NCI-H524 (cell line): ENCODE data around the gene FAR1.
"Not testable (repeated sequence)": the region's sequence is repeated elsewhere in the genome, so short reads cannot be mapped to it uniquely, and the experiment has no call there.

Experiments
- DNase-seq, 2 experiments: peaks; one replicate each; lab custom pipeline; 2025; lab: John Stamatoyannopoulos, UW

FAR1 gene

DNA sequence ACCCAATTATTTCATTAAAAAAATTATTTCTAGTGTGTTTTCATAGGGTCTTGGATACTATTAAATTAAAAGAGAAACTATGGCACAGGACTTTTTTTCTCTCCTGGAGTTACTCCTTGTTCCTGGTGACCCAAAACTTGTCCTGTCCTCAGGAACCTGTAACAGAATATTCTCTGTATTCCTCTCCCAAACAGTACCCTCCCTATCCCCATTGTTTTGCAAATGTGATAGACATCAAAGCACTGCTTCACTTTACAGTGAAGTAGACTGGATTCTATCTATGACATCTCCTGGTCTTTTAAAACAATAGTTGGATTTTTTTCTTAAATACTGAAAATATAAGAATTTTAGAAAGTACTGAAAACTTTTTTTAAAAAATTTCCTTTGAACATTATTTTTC, 37.2 kb downstream of the FAR1 start:
- no peak for DNase-seq

DNA sequence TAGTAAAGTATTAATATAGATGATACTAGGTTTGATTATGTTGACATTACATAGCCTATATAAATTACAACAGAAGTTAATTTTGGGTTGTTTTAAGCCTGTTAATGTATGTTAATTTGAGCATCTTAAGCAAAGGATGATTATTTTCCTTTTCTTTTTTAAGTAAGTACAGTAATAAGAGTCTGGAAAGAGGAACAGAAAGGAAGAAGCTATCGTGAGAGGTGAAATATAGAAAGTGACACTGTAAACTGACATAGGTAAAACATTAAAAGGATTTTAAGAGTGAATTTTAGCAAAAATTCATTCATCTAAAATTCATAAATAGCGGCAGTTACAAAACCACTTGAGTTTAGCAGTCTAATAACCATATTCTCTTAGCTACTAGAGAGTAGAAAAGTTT, 45.5 kb downstream of the FAR1 start:
- no peak for DNase-seq

DNA sequence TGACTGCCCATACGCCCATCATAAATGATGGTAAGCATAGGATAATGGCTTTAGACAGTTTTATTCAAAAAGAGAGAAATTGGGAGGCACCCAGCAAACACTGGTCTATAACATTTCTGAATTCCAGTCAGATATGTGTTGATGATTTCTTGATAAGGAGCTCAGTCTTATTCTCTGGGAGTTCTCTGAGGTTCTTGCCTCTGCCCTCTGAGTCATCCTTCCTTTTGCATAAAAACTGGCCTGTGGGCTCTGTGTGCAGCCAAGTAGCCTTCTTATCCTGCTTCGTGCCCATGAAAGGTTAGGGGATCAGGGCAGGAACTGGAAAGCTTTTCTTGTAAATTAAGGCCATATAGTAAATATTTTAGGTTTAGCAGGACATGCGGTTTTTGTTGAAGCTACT, 48.9 kb downstream of the FAR1 start:
- DNase-seq = no peak

DNA sequence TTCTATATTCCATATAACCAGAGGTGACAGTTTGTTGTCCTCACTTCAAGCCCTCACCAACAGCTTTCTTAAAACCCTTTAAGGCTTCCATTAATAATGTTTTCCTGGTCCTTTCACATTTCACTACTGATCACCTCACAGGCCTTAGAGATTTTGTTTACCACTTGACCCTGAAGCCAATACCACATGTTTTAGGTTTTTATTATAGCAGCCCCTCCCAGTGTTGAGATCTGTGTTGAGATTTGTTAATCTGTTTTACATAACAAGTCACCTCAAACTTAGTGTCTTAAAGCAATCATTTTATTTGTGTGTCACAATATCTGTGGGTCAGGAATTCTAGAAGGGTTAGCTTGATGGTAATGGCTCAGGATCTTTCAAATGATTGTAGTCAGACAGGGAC, 49.9 kb downstream of the FAR1 start:
- DNase-seq = no peak

DNA sequence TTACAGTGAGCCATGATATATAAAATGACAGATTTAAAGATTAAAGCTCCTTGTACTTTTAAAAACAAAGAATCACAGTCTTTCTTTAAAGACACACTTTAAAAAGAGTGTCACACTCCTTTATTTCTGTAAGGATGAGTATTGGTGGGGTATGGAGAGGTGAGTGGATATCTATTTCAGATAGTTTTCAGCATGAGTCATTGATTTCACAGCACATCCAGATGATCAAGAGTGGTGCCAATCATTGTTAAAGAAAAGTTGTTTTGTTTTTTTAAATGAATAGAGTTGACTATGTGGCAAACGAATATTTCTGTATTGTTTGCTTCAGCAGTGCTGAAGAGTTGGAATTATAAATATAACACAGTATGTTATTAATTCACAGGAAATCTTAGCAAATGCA, 52.5 kb downstream of the FAR1 start:
- no peak for DNase-seq

DNA sequence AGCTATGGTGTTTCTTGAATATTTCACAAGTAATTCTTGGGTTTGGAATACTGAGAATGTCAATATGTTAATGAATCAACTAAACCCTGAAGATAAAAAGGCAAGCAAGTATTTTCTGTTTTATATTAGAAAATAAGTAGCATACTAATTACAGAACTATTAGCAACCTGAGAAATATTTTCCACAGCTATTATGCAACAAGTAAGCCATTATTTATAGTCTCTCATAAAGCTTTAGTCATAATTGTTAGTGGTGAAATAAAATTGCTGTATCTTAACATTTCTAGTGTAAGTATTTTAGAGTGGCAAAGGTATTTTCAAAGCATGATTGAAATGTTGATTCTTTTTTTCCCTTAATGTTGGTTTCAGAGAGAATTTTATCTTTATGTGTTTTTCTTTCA, 53.3 kb downstream of the FAR1 start:
- no peak for DNase-seq

DNA sequence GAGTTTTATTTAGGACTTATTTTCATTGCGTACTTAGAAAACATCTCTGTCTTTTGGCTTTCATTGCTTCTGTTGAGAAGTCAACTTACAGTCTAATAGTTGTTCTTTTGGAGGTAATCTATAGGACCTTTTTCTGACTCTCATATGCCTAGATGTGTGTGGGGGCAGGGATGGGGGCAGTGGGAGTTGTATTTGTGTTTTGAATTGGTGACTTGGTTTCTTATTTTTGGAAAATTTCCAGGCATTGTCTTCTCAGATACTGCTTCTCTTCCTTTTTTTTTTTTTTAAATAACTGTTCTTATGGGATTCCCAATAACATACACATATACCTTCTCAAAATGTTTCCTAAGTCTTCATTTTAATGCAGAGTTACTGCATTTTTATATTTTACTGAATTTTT, 58.0 kb downstream of the FAR1 start:
- no peak for DNase-seq

DNA sequence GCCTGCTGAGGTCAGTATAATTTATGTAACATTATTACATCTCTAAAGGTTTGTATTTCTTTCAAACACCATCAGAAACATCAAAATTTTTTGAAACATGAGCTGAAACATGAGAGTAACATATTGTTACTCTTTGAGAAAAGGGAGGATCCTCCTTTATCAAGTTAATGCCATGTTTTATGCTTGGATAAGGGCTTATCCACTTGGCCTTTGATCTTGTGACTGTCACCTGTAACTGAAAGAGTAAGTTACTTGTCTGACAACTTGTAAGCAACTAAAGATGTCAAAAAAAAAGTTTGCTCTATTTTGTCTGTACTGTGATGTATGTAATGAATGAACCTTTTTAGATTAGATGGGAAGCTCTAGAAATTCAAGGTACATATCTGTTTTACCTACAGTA, 59.6 kb downstream of the FAR1 start:
- DNase-seq = no peak

DNA sequence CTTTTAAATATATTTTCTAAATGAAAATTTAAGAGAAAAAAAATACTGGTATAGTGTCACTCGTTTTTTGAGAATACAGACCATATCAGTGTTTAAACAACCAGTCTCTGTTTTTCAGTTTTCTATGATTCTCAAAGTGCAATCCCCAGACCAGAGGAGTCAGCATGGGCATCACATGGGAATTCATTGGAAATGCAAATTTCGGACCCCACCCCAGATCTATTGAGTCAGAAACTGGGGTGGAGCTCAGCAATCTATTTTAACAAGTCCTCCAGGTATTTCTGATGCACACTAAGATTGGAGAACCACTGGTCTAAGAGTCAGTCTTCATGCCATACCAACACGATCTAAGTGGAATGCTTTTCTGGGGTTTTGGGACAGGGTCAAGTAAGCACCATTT, 66.1 kb downstream of the FAR1 start:
- DNase-seq = no peak

DNA sequence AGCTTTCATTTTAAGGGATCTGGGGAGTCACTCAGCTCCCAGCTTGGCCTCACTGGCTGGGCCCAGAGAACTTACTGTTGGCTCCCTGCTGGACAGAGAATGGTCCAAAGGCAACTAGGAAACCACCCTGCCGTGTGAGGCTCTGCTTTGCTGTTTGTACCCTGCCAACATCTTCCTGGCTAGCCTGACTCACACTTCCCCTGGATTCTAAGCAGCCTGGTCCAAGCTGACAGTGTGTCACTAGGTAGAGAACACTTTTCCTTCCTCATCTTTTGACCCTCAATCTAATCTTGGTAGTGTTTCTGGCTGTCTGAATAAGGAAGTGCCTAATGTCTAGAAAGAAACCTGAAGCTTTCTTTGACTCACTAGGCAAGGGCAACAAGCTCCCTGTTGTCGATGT, 76.7 kb downstream of the FAR1 start:
- DNase-seq = no peak

DNA sequence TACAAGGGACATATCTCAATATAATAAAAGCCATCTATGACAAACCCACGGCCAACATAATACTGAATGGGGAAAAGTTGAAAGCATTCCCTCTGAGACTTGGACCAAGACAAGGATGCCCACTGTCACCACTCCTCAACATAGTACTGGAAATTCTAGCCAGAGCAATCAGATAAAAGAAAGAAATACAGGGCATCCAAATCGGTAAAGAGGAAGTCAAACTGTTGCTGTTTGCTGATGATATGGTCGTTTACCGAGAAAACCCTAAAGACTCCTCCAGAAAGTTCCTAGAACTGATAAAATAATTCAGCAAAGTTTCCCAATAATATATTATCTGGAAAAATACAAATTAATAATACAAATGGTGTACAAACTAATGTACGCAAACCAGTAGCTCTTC, 84.8 kb downstream of the FAR1 start:
- DNase-seq = not testable (repeated sequence)

DNA sequence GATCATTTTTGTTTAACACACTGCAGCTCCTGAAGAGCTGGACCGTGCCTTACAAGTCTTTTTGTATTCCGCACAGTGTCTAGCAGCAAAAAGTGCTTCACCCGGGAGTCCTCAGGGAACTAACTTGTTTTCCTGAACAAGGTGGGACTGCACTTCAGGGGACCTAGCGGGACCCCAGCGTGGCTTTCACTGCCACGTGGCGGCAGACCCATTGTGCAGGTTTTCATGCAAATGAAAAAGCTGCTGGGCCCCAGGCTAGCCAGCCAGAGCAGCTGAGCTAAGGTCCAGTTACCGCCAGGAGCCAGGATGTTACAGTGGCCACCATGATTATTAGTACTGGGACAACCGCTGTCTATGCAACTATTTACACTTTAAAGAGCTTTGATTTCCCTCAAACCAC, 90.6 kb downstream of the FAR1 start:
- DNase-seq = no peak

DNA sequence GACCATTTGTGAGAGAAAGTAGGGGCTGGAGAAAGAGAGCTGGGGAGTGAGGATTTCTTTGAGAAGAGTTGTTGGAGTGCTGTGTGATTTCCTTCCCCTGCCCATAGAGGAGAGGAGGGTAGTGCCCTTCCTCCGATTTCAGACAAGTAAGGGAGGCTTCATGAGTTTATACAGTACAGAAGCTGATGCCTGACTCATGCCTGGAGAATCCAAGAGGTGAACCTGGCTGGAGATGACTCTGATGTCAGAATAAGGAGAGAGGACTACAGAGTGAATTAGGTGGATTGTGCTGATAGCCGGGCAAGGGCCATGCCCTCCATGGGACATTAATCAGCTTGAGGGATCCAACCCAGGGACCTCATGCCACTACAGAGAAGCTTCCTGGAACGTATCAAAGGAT, 91.6 kb downstream of the FAR1 start:
- no peak for DNase-seq

DNA sequence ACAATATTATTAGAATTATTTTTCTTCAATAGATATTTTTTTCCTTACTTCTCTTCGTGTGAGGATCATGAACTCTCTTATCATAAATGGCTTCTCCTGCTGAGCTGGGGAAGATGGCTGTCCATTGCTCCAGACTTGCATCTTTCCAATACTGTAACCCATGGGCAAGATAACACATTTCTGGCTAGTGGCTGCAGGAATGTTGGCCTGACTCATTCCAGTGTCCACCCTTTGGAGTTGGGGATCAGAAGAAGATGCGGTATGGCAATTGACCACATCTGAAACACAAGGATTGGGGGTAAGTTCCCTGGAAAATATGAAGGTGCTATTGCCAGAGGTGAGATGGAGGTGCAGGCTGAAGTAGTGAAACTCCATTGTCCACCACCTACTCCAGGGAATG, 92.8 kb downstream of the FAR1 start:
- no peak for DNase-seq

DNA sequence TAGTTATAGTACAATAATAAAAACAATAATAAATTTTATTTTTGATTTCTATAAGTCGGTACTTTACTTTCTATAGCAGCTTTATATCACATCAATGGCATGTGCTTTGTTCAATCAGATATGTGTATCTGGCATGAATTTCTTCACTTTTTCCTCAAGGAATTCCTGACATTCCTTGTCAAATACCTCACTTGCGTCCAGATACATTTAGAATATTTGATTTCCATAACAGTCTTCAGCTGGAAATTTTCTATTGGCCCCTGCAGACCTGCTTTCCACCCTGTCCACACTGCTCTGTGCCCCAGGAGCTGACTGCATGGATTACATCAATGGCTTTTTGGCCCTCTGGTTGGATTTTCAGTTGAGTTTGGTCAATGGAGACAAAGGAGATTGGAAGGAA, 93.2 kb downstream of the FAR1 start:
- no peak for DNase-seq

DNA sequence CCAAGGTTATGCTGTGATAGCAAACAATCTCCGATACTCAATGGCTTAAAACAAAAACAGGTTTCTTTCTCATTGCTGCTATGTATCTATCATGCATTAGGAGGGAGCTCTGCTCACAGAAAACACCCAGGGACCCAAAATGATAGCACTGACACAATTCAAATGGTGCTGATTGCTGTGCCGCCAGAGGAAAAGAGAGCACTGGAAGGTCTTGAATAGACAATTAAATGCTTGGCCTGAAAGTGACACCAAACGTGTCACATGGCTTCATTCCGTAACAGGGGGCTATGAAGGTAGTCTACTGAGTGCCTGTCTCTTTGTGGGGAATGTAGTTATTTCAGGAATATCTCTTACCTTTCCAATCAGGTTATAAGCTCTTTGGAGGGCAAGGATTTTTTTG, 94.2 kb downstream of the FAR1 start:
- no peak for DNase-seq

DNA sequence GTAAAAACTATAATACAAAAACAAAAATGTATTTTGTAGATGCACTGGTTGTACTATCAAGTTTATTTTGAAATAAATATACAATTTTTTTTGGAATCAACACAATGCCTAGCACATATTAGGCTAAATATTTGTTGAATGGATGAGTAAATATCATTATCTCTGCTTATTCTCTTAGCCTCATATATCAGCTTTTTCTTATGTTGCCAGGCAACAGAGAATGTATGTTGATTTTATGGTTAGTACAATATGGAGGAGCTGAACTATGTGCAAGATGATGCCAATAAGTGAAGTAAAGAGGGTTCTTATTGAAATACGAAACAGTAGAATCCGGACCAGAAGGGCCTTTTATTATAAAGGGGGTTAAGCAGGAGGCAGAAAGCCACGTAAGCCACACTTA, 94.9 kb downstream of the FAR1 start:
- DNase-seq = no peak

DNA sequence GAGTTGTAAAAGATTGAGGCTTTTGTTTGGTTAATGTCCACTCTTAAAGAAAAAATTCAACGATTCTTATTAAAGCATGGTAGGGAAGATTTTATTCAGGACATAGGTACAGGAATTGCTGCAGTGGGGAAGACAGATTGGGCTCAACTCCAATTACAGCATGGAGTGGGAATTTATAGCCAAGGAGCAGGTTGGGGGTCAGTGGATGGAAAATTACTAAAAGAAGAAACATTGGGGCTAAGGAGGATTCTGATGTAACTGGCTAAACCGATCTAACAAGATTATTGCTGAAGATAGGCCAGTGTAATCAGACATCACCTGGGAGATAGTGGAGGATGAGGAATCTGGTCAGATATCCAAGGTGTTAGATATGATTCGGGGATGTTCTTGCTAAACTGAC, 97.4 kb downstream of the FAR1 start:
- peak in 1 of 2 experiments; percentile 47 for DNase-seq

DNA sequence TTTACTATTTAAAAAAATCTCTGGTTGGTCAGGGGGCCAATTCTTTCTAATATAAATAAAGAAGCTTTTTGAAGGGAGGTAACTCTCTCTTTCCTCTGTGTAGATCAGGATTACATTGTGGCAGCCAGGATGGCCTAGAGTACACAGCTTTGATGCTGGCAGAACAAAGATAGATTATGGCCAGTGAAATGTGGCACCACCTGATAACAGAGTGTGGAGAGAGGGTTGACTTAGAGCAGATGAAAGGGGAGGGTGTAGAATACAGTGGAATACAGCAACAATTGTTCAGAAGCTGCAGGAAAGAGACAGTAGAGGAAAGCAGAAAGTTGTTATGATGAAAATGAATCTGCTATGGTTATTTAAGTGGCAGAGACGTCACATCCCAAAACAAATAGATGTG, 99.0 kb downstream of the FAR1 start:
- DNase-seq = no peak

DNA sequence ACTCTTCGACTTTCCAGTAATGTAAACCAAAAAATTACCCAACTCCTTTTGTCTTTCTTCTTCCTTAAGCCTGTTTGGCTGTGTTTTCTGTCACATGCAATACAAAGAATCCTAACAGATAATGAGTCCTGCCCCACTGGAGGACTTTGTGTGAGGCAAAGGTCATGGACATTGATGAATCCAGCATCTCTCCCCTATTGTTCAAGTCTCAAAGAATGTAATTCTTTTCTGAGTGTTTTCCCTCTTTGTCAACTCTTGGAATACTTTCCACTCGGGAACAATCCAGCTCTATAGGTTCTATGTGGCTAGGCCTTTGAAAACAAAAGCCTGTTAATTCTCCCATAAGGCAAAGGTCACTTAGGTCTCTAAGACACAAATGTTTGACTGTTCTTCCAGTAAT, 100.7 kb downstream of the FAR1 start:
- no peak for DNase-seq

DNA sequence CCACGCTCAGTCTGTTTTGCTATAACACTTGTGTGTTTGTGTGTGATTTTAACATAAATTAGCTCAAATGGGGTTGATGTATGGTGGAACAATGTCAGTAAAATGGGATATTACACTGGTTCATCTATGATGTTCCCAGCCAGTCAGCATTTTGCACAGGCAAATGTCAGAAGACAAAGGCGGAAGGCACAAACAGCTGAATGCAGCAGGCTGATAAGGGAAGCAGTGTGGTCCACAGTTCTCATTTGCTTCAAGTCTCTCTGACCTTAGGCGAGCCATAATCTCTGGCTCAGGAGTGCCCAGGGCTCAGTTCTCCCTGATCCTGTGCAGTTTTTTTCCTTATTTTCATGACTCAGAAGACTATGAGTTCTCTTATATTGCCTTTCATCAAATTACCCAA, 102.7 kb downstream of the FAR1 start:
- DNase-seq = no peak

DNA sequence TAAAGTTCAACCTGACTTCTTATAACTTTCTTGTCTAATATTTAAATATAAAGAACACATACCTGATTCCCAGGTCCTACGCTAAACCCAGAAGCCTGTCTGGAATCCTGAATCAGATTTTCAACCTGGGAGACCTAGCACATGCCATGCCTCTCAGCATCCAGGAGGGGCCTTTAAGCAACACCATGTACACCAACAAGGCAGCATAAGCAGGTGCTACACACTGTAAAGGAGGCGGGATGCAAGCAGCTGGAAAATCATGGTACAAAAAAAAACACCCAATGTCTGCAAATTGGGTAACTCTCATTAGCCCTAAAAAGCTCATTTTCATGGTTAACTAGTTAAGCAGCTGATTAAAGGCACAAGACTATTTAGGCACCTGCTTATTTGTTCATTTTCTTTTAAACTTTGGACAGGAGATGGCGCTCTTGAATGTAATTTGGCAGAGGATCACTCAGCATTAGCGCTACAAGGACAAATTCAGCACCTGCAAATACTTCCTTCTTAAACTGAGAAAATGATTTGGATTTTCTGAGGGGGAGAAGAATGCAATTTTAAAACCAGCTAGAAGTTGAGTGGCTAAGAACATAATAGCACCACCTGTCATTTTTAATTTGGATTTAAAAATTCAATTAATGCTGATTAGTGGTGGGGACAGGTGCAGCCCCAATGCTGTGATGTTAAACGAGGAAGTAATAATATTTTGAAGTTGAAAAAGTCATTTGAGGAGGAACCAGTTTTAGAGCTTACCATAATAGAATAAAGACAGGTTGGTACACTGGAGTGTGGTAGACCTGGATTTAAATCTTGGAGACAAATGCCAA, 104.0 kb downstream of the FAR1 start:
- DNase-seq = peak; percentile 84 to 96

DNA sequence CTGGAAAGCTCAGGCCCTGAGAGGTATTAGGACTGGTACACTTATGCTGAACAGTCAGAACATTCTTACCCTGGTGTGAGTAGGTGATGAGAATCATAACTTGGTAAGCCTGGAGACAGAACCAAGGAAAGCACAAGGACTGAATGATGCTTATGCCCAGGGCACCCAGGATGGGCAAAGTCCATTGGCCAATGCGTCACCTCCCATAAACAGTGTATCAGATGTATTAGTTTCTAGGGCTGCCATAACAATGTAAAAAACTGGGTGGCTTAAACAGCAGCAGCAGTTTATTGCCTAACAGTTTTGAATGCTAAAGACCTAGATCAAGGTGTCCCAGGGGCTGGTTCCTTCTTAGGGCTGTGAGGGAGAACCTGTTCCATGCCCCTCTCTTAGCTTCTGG, 107.0 kb downstream of the FAR1 start:
- DNase-seq = no peak

DNA sequence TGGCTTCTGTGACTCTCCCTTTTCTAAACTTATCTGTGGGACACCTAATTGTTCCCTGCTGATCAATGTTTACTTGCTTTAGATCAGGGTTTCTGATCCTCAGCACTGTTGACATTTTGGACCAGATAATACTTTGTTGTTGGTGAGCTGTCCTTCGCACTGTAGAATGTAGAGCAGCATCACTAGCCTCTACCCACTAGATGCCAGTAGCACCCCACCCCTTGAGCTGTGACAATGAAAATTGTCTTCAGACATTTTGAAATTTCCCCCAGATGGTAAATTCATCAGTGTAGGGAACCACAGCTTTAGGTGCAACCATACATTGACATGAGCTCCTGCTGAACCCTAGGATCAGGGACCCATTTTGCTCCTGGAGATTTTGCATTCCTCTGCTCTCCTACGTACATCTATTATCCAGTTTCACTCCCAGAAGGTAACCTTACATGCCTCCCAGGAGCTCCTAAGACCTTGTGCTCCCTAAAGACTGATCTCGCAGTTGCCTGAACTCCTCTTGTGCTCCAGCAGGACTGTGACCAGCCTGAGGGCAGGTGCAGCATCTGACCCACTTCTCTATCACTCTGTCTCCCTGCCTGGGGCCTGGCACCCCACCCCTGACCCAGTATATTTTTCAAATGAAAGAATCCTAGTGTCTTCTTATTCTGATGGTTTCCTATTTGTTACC, 107.8 kb downstream of the FAR1 start:
- DNase-seq = peak; percentile 39 to 66
